ENCODE results near the gene FBRSL1. TPM values are rescaled to one million over a fixed set of nuclear protein-coding genes. Genes with fewer than 3 reads are reported as not detected.

The FBRSL1 gene
- total RNA-seq, 3 donors from 2014 or later = 3.5 to 9.8 (median 7.2) TPM

GRCh38 chr12:132466241-132467201 is 23.4 kb upstream of the FBRSL1 start:
- TF ChIP-seq POLR2AphosphoS5 (IDR thresholded peaks at IDR 0.05) (no peak), POLR2A (IDR thresholded peaks at IDR 0.05) (no peak), CTCF (IDR thresholded peaks at IDR 0.05) (no peak)

GRCh38 chr12:132467511-132467910 is 22.4 kb upstream of the FBRSL1 start:
- intact Hi-C loops (cut with DNase I; ENCODE audit: low total_unique reads) = no loop called here
- Histone ChIP-seq H3K27ac (no peak overlapping the region), H3K9me3 (no peaks in the 10 kb centered on the region), H3K27me3 (peaks cover 0 to 16% of the 10 kb centered on the region in 2 donors), H3K36me3 (no peaks in the 10 kb centered on the region), H3K4me3 (no peak overlapping the region), H3K4me1 (no peaks in the 10 kb centered on the region)
- no peak for TF ChIP-seq CTCF (IDR thresholded peaks at IDR 0.05)
- TF ChIP-seq POLR2AphosphoS5 (IDR thresholded peaks at IDR 0.05) = no peak
- TF ChIP-seq POLR2A (IDR thresholded peaks at IDR 0.05) = no peak
- DNase-seq (ENCODE audit: low spot score in 2 of 2) = no peak

More at GRCh38 chr12:132466241-132467201, 23.4 kb upstream of the FBRSL1 start:
- Histone ChIP-seq H3K9me3 (no peaks in the 10 kb centered on the region), H3K27ac (no peak overlapping the region), H3K4me3 (no peak overlapping the region), H3K27me3 (peaks cover 0 to 16% of the 10 kb centered on the region in 2 donors), H3K36me3 (no peaks in the 10 kb centered on the region), H3K4me1 (no peaks in the 10 kb centered on the region)
- no peak for DNase-seq (ENCODE audit: low spot score in 2 of 2)
- intact Hi-C loops (cut with DNase I; ENCODE audit: low total_unique reads) = no loop called here

- TF ChIP-seq POLR2A (IDR thresholded peaks at IDR 0.05) (no peak), CTCF (IDR thresholded peaks at IDR 0.05) (no peak), POLR2AphosphoS5 (IDR thresholded peaks at IDR 0.05) (no peak)
- Histone ChIP-seq H3K9me3 (no peaks in the 10 kb centered on the region), H3K27ac (no peak overlapping the region), H3K4me1 (no peaks in the 10 kb centered on the region), H3K4me3 (no peak overlapping the region), H3K27me3 (peaks cover 0 to 16% of the 10 kb centered on the region in 2 donors), H3K36me3 (no peaks in the 10 kb centered on the region)
- intact Hi-C loops (cut with DNase I; ENCODE audit: low total_unique reads) = no loop called here
- DNase-seq (ENCODE audit: low spot score in 2 of 2) = no peak
Observed at GRCh38 chr12:132469423-132469822, 20.5 kb upstream of the FBRSL1 start.

GRCh38 chr12:132470397-132470796 is 19.6 kb upstream of the FBRSL1 start:
- intact Hi-C loops (cut with DNase I; ENCODE audit: low total_unique reads) = no loop called here
- Histone ChIP-seq H3K9me3 (peaks cover 0 to 1% of the 10 kb centered on the region in 2 donors), H3K27me3 (peaks cover 0 to 16% of the 10 kb centered on the region in 2 donors), H3K4me3 (no peak overlapping the region), H3K36me3 (no peaks in the 10 kb centered on the region), H3K27ac (no peak overlapping the region), H3K4me1 (no peaks in the 10 kb centered on the region)
- TF ChIP-seq POLR2A (IDR thresholded peaks at IDR 0.05) (no peak), POLR2AphosphoS5 (IDR thresholded peaks at IDR 0.05) (no peak), CTCF (IDR thresholded peaks at IDR 0.05) (no peak)
- no peak for DNase-seq (ENCODE audit: low spot score in 2 of 2)

Data from breast epithelium (tissue), 4 donors.